ENCODE data around the gene SDHA. TPM values are rescaled to one million over a fixed set of nuclear protein-coding genes. Genes with fewer than 3 reads are reported as not detected.

Gene SDHA
- total and polyA plus RNA-seq, 2 of the 13 experiments (the other 11 are each of a cell fraction or from before 2014, with no cell fraction given), result 185 to 240 TPM

GRCh38 chr5:188488-189481 lies 29.3 kb upstream of the SDHA start (continued):
- TF ChIP-seq TBP (CRISPR knock-in tag; IDR thresholded peaks at IDR 0.05) (no peak), ZNF644 (CRISPR knock-in tag; IDR thresholded peaks at IDR 0.05; ENCODE audit: low read depth) (no peak), SIX1 (CRISPR knock-in tag; IDR thresholded peaks at IDR 0.05; ENCODE audit: borderline replicate concordance) (peak; percentile 88; the same call in 1 of the 2 replicates), SIN3A (IDR thresholded peaks at IDR 0.05; ENCODE audit: borderline replicate concordance, low read depth, low read length) (no peak), ZKSCAN1 (IDR thresholded peaks at IDR 0.05; ENCODE audit: low read length) (no peak), MTF2 (CRISPR knock-in tag; IDR thresholded peaks at IDR 0.05; ENCODE audit: borderline replicate concordance) (no peak; the same call in 1 of the 2 replicates), RAD21 (CRISPR knock-in tag; IDR thresholded peaks at IDR 0.05) (peak; percentile 85), CREM (IDR thresholded peaks at IDR 0.05) (no peak), CREM (CRISPR knock-in tag; IDR thresholded peaks at IDR 0.05) (no peak), TRAFD1 (CRISPR knock-in tag; IDR thresholded peaks at IDR 0.05; ENCODE audit: borderline replicate concordance) (no peak), EP300 (IDR thresholded peaks at IDR 0.05; ENCODE audit: low read depth in 2 of 2, low read length in 2 of 2) (no peak), EP300 (CRISPR knock-in tag; IDR thresholded peaks at IDR 0.05; ENCODE audit: borderline replicate concordance) (no peak), PCBP1 (IDR thresholded peaks at IDR 0.05; ENCODE audit: borderline replicate concordance, low read depth, low read length) (no peak), ZBTB38 (CRISPR knock-in tag; IDR thresholded peaks at IDR 0.05) (0 out of 2 replicates have a peak, but pooled peaks have one; percentile 22), AHR (CRISPR knock-in tag; IDR thresholded peaks at IDR 0.05) (peak; percentile 61; the same call in 1 of the 2 replicates), ZNF431 (CRISPR knock-in tag; IDR thresholded peaks at IDR 0.05; ENCODE audit: borderline replicate concordance, low read depth) (no peak), ZFYVE20 (CRISPR knock-in tag; IDR thresholded peaks at IDR 0.05; ENCODE audit: borderline replicate concordance, low read depth) (no peak), ATF7 (IDR thresholded peaks at IDR 0.05) (no peak), ATF7 (CRISPR knock-in tag; IDR thresholded peaks at IDR 0.05) (no peak), SP140L (CRISPR knock-in tag; IDR thresholded peaks at IDR 0.05; ENCODE audit: borderline replicate concordance) (no peak), HBP1 (CRISPR knock-in tag; IDR thresholded peaks at IDR 0.05; ENCODE audit: low read depth) (no peak), ZNF430 (CRISPR knock-in tag; IDR thresholded peaks at IDR 0.05) (no peak), SMARCE1 (IDR thresholded peaks at IDR 0.05; ENCODE audit: borderline replicate concordance) (no peak), ZNF329 (CRISPR knock-in tag; IDR thresholded peaks at IDR 0.05; ENCODE audit: low read depth) (no peak), TOPORS (CRISPR knock-in tag; IDR thresholded peaks at IDR 0.05) (no peak), ZNF331 (CRISPR knock-in tag; IDR thresholded peaks at IDR 0.05) (peak; percentile 65; the same call in 1 of the 2 replicates), ZNF207 (IDR thresholded peaks at IDR 0.05; ENCODE audit: borderline replicate concordance) (no peak), NFYB (CRISPR knock-in tag; IDR thresholded peaks at IDR 0.05) (no peak), KAT7 (CRISPR knock-in tag; IDR thresholded peaks at IDR 0.05; ENCODE audit: borderline replicate concordance) (no peak), KDM2A (CRISPR knock-in tag; IDR thresholded peaks at IDR 0.05; ENCODE audit: borderline replicate concordance, low read depth) (peak; percentile 72; the same call in 1 of the 2 replicates)
